Measurements from ENCODE around the gene C10orf105.

Gene C10orf105

DNA sequence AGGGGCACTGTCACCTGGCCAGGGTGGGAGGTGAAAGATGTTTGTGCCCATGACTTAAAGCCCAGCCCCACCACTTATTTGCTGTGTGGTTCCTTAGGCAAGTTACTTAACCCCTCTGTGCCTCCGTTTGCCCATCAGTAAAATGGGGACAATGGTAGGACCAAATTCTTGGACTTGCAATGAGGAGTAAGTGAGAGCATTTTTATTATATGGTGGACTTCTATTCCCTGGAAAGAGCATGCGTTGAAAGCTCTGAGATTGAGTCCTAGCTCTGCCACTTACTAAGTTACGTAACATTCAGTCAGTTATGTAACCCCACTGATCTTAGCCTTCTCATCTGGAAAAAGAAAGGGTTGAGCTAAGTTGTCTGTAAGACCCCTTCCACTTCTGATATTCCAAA, 35.0 kb upstream of the C10orf105 start:
- no peaks in the 10 kb centered on the region for H3K36me3 ChIP-seq (ENCODE audit: low read depth)
- no peaks in the 10 kb centered on the region for H3K9me3 ChIP-seq (ENCODE audit: severe bottlenecking)
- H3K27ac ChIP-seq (ENCODE audit: poor library complexity, severe bottlenecking) = no peak overlapping the region
- ATAC-seq (ENCODE audit: low read depth) (no peak), DNase-seq (ENCODE audit: low spot score) (no peak)
- H3K4me1 ChIP-seq (ENCODE audit: insufficient read depth, poor library complexity, severe bottlenecking) = no peaks in the 10 kb centered on the region
- no peak overlapping the region for H3K4me3 ChIP-seq (ENCODE audit: severe bottlenecking)
- TF ChIP-seq, protein P1, sequence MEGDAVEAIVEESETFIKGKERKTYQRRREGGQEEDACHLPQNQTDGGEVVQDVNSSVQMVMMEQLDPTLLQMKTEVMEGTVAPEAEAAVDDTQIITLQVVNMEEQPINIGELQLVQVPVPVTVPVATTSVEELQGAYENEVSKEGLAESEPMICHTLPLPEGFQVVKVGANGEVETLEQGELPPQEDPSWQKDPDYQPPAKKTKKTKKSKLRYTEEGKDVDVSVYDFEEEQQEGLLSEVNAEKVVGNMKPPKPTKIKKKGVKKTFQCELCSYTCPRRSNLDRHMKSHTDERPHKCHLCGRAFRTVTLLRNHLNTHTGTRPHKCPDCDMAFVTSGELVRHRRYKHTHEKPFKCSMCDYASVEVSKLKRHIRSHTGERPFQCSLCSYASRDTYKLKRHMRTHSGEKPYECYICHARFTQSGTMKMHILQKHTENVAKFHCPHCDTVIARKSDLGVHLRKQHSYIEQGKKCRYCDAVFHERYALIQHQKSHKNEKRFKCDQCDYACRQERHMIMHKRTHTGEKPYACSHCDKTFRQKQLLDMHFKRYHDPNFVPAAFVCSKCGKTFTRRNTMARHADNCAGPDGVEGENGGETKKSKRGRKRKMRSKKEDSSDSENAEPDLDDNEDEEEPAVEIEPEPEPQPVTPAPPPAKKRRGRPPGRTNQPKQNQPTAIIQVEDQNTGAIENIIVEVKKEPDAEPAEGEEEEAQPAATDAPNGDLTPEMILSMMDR (IDR thresholded peaks at IDR 0.05; ENCODE audit: poor library complexity, severe bottlenecking) = no peak
- H3K27me3 ChIP-seq (ENCODE audit: insufficient read depth, poor library complexity, severe bottlenecking) = no peaks in the 10 kb centered on the region

DNA sequence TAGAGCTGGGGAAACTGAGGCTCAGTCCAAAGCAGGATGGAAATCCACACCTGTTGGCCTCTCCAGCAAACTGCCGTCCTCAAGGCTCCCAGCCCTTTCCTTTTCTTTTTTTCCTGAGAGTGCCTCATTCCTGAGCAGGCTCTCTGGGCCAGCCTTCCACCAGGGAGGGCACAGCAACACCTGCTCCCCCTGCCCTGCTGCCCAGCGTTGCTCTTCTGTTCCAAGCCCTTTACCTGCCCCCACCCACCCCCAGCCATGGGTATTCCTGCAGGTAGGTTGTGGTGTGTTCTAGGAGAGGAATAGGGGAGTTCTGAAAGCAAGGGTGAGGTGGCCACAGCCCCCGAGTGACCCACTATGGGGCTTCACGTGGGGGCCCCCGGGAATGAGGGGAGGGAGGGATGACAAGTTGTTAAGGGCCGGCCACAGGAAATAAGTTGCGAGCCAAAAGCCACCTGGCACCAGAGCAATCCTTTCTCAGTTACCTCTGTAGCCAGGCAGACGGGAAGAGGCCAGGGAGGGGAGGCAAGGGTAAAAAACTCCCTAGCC, 34.5 kb upstream of the C10orf105 start:
- no peak overlapping the region for H3K27ac ChIP-seq (ENCODE audit: poor library complexity, severe bottlenecking)
- H3K4me1 ChIP-seq (ENCODE audit: insufficient read depth, poor library complexity, severe bottlenecking) = no peaks in the 10 kb centered on the region
- H3K27me3 ChIP-seq (ENCODE audit: insufficient read depth, poor library complexity, severe bottlenecking) = no peaks in the 10 kb centered on the region

GRCh38 chr10:71753091-71753959, 33.7 kb upstream of the C10orf105 start:
- ATAC-seq (ENCODE audit: low read depth) (no peak), DNase-seq (ENCODE audit: low spot score) (no peak)
- H3K4me1 ChIP-seq (ENCODE audit: insufficient read depth, poor library complexity, severe bottlenecking) = no peaks in the 10 kb centered on the region
- H3K9me3 ChIP-seq (ENCODE audit: severe bottlenecking) = no peaks in the 10 kb centered on the region
- no peaks in the 10 kb centered on the region for H3K36me3 ChIP-seq (ENCODE audit: low read depth)
- TF ChIP-seq, protein P1 (IDR thresholded peaks at IDR 0.05; ENCODE audit: poor library complexity, severe bottlenecking) = no peak
- no peak overlapping the region for H3K27ac ChIP-seq (ENCODE audit: poor library complexity, severe bottlenecking)
- no peak overlapping the region for H3K4me3 ChIP-seq (ENCODE audit: severe bottlenecking)
- no peaks in the 10 kb centered on the region for H3K27me3 ChIP-seq (ENCODE audit: insufficient read depth, poor library complexity, severe bottlenecking)

More for the DNA sequence above, 34.5 kb upstream of the C10orf105 start:
- ATAC-seq (ENCODE audit: low read depth) = no peak
- Histone ChIP-seq H3K36me3 (ENCODE audit: low read depth) (no peaks in the 10 kb centered on the region), H3K9me3 (ENCODE audit: severe bottlenecking) (no peaks in the 10 kb centered on the region), H3K4me3 (ENCODE audit: severe bottlenecking) (no peak overlapping the region)
- DNase-seq (ENCODE audit: low spot score) = no peak
- TF ChIP-seq, protein P1 (IDR thresholded peaks at IDR 0.05; ENCODE audit: poor library complexity, severe bottlenecking) = no peak

DNA sequence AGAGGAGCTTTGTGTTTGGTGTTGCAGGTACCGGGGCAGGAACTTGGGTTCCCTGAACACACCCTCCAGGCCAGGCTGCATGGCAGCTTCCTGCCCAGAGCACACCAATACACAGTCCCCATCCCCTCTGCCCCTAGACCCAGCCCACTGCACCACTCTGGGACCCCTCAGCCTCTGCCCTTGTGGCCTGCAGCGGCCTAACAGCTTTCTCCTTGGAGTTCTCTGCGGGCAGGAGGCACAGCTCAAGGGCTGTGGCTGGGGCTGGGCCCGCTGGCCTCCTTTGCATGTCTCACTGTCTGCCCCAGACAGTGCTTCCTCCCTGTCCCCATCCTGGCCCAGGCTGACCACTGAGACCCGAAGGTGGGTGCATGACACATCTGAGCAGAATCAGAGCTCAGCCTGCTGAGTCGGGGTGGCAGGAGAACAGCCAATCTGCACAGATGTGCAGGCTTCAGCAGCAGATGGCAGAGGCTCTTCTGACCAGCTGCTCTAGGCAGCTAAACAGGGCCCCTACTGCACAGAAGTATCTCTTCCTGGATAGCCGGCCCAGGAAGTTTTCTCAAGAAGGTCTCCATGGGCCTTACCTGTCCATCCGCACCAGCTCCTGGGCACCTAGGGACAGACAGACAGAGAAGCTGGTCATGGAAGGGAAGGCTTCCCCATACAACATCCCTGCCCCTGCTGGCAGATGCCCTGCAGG, 33.0 kb upstream of the C10orf105 start:
- TF ChIP-seq, protein P1 (IDR thresholded peaks at IDR 0.05; ENCODE audit: poor library complexity, severe bottlenecking) = no peak
- no peak for DNase-seq (ENCODE audit: low spot score)
- no peak for ATAC-seq (ENCODE audit: low read depth)
- peaks cover 2% of the 10 kb centered on the region for H3K4me1 ChIP-seq (ENCODE audit: insufficient read depth, poor library complexity, severe bottlenecking)
- H3K27ac ChIP-seq (ENCODE audit: poor library complexity, severe bottlenecking) = no peak overlapping the region
- H3K36me3 ChIP-seq (ENCODE audit: low read depth) = no peaks in the 10 kb centered on the region
- no peaks in the 10 kb centered on the region for H3K9me3 ChIP-seq (ENCODE audit: severe bottlenecking)
- H3K27me3 ChIP-seq (ENCODE audit: insufficient read depth, poor library complexity, severe bottlenecking) = no peaks in the 10 kb centered on the region
- H3K4me3 ChIP-seq (ENCODE audit: severe bottlenecking) = no peak overlapping the region

Data from RWPE2 (cell line).